ENCODE results near the gene EHBP1.

The EHBP1 gene

DNA sequence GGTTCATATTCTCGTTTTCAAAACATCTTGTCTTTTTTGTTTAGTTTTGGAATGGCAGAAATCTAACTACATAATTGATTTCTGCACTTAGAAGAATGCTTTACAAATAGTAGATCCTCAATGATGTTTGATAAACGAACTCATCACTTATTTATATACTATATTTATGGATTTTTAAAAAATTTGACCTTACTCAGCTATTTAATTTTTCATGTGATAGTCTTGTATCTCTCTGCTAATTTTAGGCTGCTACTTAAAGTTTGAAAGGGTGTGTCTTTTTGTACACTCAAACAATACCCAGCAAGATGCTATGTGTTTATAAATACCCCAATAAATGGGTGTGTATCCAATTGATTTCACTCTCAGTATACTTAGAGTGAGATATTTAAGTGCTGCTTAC is 86.9 kb downstream of the EHBP1 start:
- in situ Hi-C loops (cut with MboI; ENCODE audit: low pct_unique_long_range_greater_than_20kb, low sequenced_read_pairs, unreplicated experiment) = loop anchor here (25.0 kb wide), 1 partner anchor 395 kb away; no protein-coding TSS in a partner anchor
- TF ChIP-seq, protein P1, sequence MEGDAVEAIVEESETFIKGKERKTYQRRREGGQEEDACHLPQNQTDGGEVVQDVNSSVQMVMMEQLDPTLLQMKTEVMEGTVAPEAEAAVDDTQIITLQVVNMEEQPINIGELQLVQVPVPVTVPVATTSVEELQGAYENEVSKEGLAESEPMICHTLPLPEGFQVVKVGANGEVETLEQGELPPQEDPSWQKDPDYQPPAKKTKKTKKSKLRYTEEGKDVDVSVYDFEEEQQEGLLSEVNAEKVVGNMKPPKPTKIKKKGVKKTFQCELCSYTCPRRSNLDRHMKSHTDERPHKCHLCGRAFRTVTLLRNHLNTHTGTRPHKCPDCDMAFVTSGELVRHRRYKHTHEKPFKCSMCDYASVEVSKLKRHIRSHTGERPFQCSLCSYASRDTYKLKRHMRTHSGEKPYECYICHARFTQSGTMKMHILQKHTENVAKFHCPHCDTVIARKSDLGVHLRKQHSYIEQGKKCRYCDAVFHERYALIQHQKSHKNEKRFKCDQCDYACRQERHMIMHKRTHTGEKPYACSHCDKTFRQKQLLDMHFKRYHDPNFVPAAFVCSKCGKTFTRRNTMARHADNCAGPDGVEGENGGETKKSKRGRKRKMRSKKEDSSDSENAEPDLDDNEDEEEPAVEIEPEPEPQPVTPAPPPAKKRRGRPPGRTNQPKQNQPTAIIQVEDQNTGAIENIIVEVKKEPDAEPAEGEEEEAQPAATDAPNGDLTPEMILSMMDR (IDR thresholded peaks at IDR 0.05; ENCODE audit: extremely low read depth, insufficient read depth, missing control alignments) = no peak
- no peak for DNase-seq (ENCODE audit: low spot score)

DNA sequence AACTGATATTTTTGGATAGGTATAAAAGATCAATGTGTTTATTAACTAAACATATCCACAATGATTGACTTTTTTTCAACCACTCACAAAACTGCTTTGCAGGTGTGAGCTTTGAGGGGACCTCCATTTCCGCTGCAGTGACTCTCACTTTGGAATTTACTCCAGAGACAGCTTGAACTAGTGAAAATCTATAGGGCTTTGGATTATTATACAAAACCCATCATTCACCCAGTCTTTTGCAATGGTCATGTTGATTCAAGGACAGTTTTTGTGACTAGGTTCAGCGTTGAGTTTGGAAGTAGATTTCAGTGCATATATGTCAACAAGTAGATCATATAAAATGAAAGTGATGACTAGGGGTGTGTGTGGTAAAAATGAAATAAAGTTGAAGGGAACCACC is 87.7 kb downstream of the EHBP1 start:
- no peak for DNase-seq (ENCODE audit: low spot score)
- TF ChIP-seq, protein P1 (IDR thresholded peaks at IDR 0.05; ENCODE audit: extremely low read depth, insufficient read depth, missing control alignments) = no peak
- in situ Hi-C loops (cut with MboI; ENCODE audit: low pct_unique_long_range_greater_than_20kb, low sequenced_read_pairs, unreplicated experiment) = loop anchor here (25.0 kb wide), 1 partner anchor 394 kb away; no protein-coding TSS in a partner anchor

DNA sequence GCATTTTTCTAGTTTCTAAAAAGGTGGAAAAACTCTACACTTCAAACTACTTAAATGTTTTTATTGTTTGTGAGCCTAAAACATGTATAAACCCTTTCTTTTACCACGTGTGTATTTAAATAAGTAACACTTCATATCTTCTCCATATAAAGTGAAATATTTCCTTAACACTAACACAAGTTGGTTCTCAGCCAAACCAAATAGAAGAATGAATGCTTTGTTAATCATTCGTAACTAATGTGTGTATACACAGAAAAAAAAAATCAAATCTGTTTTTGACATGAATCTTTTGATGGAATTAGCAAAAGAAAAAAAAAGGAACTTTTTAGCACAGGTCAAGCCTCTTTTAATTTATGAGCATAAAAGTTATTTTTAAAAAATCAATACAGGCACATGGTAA is 89.3 kb downstream of the EHBP1 start:
- TF ChIP-seq, protein P1 (IDR thresholded peaks at IDR 0.05; ENCODE audit: extremely low read depth, insufficient read depth, missing control alignments) = no peak
- DNase-seq (ENCODE audit: low spot score) = no peak
- in situ Hi-C loops (cut with MboI; ENCODE audit: low pct_unique_long_range_greater_than_20kb, low sequenced_read_pairs, unreplicated experiment) = loop anchor here (25.0 kb wide), 1 partner anchor 393 kb away; no protein-coding TSS in a partner anchor

DNA sequence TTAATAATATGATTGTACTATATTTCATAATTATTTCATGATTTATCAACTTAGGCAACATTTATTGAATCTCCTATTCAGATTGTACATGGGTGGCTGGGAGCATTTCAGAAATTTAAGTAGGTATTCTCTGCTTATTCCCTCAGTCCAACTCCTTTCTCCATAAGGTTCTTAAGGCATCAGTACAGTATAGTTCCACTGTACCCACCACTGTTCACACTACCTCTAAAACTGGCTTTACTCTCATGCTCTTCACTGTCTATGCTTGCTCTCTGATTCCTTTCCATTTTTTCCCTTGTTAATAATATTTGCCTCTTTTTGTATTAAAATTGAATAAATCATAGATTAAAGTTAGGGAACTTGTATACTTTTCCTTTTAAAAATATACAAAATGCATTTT is 89.8 kb downstream of the EHBP1 start:
- DNase-seq (ENCODE audit: low spot score) = no peak
- in situ Hi-C loops (cut with MboI; ENCODE audit: low pct_unique_long_range_greater_than_20kb, low sequenced_read_pairs, unreplicated experiment) = loop anchor here (25.0 kb wide), 1 partner anchor 392 kb away; no protein-coding TSS in a partner anchor
- TF ChIP-seq, protein P1 (IDR thresholded peaks at IDR 0.05; ENCODE audit: extremely low read depth, insufficient read depth, missing control alignments) = no peak

DNA sequence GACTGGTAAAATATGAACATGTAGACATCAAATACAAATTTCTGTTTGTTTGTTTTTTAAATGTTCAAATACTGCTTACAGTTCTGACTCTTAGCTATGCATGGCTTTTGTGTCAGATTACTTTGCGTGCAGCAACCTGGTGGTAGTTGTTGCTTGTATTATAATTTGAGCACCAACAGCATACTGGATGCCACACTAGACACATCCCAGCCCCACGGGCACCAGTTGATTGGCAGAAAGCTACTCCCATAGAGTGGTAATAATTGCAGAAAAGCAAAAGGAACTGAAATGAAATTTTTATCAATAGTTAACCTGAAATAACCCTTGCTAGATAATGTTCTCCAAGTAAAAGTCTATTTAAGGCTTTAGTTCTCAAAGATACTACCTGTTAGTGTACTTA is 91.6 kb downstream of the EHBP1 start:
- in situ Hi-C loops (cut with MboI; ENCODE audit: low pct_unique_long_range_greater_than_20kb, low sequenced_read_pairs, unreplicated experiment) = loop anchor here (25.0 kb wide), 1 partner anchor 390 kb away; no protein-coding TSS in a partner anchor
- TF ChIP-seq, protein P1 (IDR thresholded peaks at IDR 0.05; ENCODE audit: extremely low read depth, insufficient read depth, missing control alignments) = no peak
- no peak for DNase-seq (ENCODE audit: low spot score)

DNA sequence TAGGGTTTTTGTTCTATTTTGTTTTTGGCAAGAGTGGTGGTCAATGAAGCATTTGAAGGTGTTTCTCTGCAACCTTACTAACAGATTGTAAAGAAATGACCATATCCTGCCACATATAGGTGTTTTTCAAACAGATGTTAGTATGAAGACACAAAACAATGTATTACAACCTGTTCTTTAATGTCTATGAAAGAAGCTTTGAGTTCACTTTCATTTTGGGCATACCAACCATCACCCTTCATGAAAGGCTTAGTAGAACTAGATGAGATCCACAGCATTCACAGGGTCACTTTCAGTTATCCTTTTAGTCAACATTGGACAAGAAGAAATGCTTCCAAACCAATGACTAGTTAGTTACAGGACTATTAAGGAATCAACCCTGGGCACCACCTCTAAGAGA is 95.1 kb downstream of the EHBP1 start:
- DNase-seq (ENCODE audit: low spot score) = peak; percentile 13
- TF ChIP-seq, protein P1 (IDR thresholded peaks at IDR 0.05; ENCODE audit: extremely low read depth, insufficient read depth, missing control alignments) = no peak
- in situ Hi-C loops (cut with MboI; ENCODE audit: low pct_unique_long_range_greater_than_20kb, low sequenced_read_pairs, unreplicated experiment) = no loop called here

Data from GM13977 (cell line).